Activated B cell treated with CpG ODN at 0.5 μM for 24 hours (primary cell): ENCODE measurements around the gene RACGAP1. TPM values are rescaled to one million over a fixed set of nuclear protein-coding genes. Genes with fewer than 3 reads are reported as not detected.
A peak's percentile ranks its signal among the peaks of the same experiment; 100 is the strongest.

Experiments
- ATAC-seq: fragments of 200-7000 bp; cut with Tn5 transposase; one replicate; pipeline ENCODE4 v1.10.0; 2021; ENCODE audit warnings: low read depth, mild to moderate bottlenecking, moderate library complexity
- CTCF ChIA-PET: fragments of 350-600 bp; sonication (Branson Sonifier 250); formaldehyde crosslinking; loops from one replicate; lab custom pipeline; 2021; ENCODE audit warnings: antibody characterized with exemption; lab: Charles Lee
- POLR2A ChIA-PET: fragments of 350-600 bp; sonication (Branson Sonifier 250); formaldehyde crosslinking; loops from one replicate; lab custom pipeline; 2021; ENCODE audit warnings: antibody characterized with exemption; lab: Charles Lee
- DNase-seq: peaks from one replicate; pipeline ENCODE4 v3.0.0; 2022
- H3K27ac Mint-ChIP-seq: one replicate; pipeline ENCODE4 v1.8.0; 2020; ENCODE audit warnings: mixed read lengths
- H3K27me3 Mint-ChIP-seq: one replicate; pipeline ENCODE4 v1.8.0; 2021; ENCODE audit warnings: mixed read lengths
- H3K36me3 Mint-ChIP-seq: one replicate; pipeline ENCODE4 v1.8.0; 2021; ENCODE audit warnings: low read depth, mixed read lengths
- H3K4me1 Mint-ChIP-seq: one replicate; pipeline ENCODE4 v1.8.0; 2021; ENCODE audit warnings: mixed read lengths
- H3K4me3 Mint-ChIP-seq: one replicate; pipeline ENCODE4 v1.8.0; 2020; ENCODE audit warnings: mild to moderate bottlenecking, mixed read lengths
- H3K9me3 Mint-ChIP-seq: one replicate; pipeline ENCODE4 v1.8.0; 2020; ENCODE audit warnings: mixed read lengths
- CTCF ChIP-seq: fragments of 200-600 bp; IDR thresholded peaks from one replicate; pipeline ENCODE4 v1.8.0; 2022; ENCODE audit warnings: antibody characterized with exemption, mild to moderate bottlenecking
- intact Hi-C: fragments of 100-400 bp; cut with micrococcal nuclease; formaldehyde crosslinking; loops from one replicate; pipeline ENCODE4 v1.15.1; 2024
- total RNA-seq: library from RNA; stranded (reverse); gene quantifications from 2 replicates; pipeline ENCODE4 v1.2.3, GENCODE V29; 2022

The RACGAP1 gene
- total RNA-seq, 1 donor from 2014 or later = 12.6 TPM

- peaks cover 16% of the 10 kb centered on the region for H3K4me1 Mint-ChIP-seq
- H3K27me3 Mint-ChIP-seq = no peaks in the 10 kb centered on the region
- H3K4me3 Mint-ChIP-seq = peak overlapping the region; percentile 96
- peaks cover 3% of the 10 kb centered on the region for H3K9me3 Mint-ChIP-seq
- intact Hi-C loops = loop anchor here (10.0 kb wide), 1 partner anchor 1211 kb away; the partner anchor contains the start of gene DAZAP2
- ATAC-seq (no peak), DNase-seq (no peak)
- peaks cover 4% of the 10 kb centered on the region for H3K36me3 Mint-ChIP-seq
- ChIA-PET CTCF (interaction anchor here (1.3 kb wide), 1 partner anchor 15 kb away, joined by 6 read pairs; no protein-coding TSS in a partner anchor), POLR2A (interaction anchor here (2.2 kb wide), 1 partner anchor 60 kb away, joined by 16 read pairs; the partner anchor contains the start of gene SMARCD1)
- H3K27ac Mint-ChIP-seq = no peak overlapping the region
- no peak for TF ChIP-seq CTCF
These were observed 1.1 kb downstream of the RACGAP1 start for GRCh38 chr12:50024227-50024626.

- TF ChIP-seq CTCF = no peak
- no peaks in the 10 kb centered on the region for H3K27me3 Mint-ChIP-seq
- CTCF ChIA-PET = no interaction called here
- ATAC-seq (no peak), DNase-seq (no peak)
- H3K4me1 Mint-ChIP-seq = peaks cover 16% of the 10 kb centered on the region
- peaks cover 3% of the 10 kb centered on the region for H3K9me3 Mint-ChIP-seq
- H3K27ac Mint-ChIP-seq = no peak overlapping the region
- H3K36me3 Mint-ChIP-seq = peaks cover 4% of the 10 kb centered on the region
- intact Hi-C loops = loop anchor here (10.0 kb wide), 1 partner anchor 1212 kb away; the partner anchor contains the start of gene DAZAP2
- H3K4me3 Mint-ChIP-seq = no peak overlapping the region
- POLR2A ChIA-PET = no interaction called here
These were observed 2.4 kb downstream of the RACGAP1 start for GRCh38 chr12:50022903-50023302.

- no peak overlapping the region for H3K27ac Mint-ChIP-seq
- no peaks in the 10 kb centered on the region for H3K27me3 Mint-ChIP-seq
- ChIA-PET CTCF (no interaction called here), POLR2A (no interaction called here)
- peaks cover 16% of the 10 kb centered on the region for H3K4me1 Mint-ChIP-seq
- H3K36me3 Mint-ChIP-seq = peaks cover 5% of the 10 kb centered on the region
- H3K9me3 Mint-ChIP-seq = peaks cover 3% of the 10 kb centered on the region
- DNase-seq = no peak
- no peak for TF ChIP-seq CTCF
- H3K4me3 Mint-ChIP-seq = no peak overlapping the region
- intact Hi-C loops = loop anchor here (10.0 kb wide), 1 partner anchor 1214 kb away; the partner anchor contains the start of gene DAZAP2
- no peak for ATAC-seq
These were observed 4.3 kb downstream of the RACGAP1 start for GRCh38 chr12:50021031-50021430.

GRCh38 chr12:50019524-50019923 lies 5.8 kb downstream of the RACGAP1 start:
- H3K9me3 Mint-ChIP-seq = no peaks in the 10 kb centered on the region
- no peak overlapping the region for H3K27ac Mint-ChIP-seq
- H3K4me1 Mint-ChIP-seq = peaks cover 5% of the 10 kb centered on the region
- CTCF ChIA-PET = no interaction called here
- peaks cover 2% of the 10 kb centered on the region for H3K36me3 Mint-ChIP-seq
- no peaks in the 10 kb centered on the region for H3K27me3 Mint-ChIP-seq
- no peak for TF ChIP-seq CTCF
- no peak overlapping the region for H3K4me3 Mint-ChIP-seq
- no peak for ATAC-seq
- no peak for DNase-seq
- POLR2A ChIA-PET = no interaction called here
- intact Hi-C loops = no loop called here

GRCh38 chr12:50018968-50019367 lies 6.3 kb downstream of the RACGAP1 start:
- Mint-ChIP-seq H3K4me1 (no peaks in the 10 kb centered on the region), H3K36me3 (peaks cover 2% of the 10 kb centered on the region), H3K27ac (no peak overlapping the region), H3K4me3 (no peak overlapping the region), H3K27me3 (no peaks in the 10 kb centered on the region), H3K9me3 (no peaks in the 10 kb centered on the region)
- intact Hi-C loops = no loop called here
- ATAC-seq = no peak
- TF ChIP-seq CTCF = no peak
- DNase-seq = no peak
- POLR2A ChIA-PET = interaction anchor here (0.7 kb wide), 1 partner anchor 22 kb away, joined by 3 read pairs; no protein-coding TSS in a partner anchor
- CTCF ChIA-PET = no interaction called here
